Activated CD8-positive, alpha-beta memory T cell treated with anti-CD3 and anti-CD28 coated beads for 1 hour (primary cell): ENCODE measurements around the gene PTCRA.
A peak's percentile ranks its signal among the peaks of the same experiment; 100 is the strongest.
"Not testable (repeated sequence)": the region's sequence is repeated elsewhere in the genome, so short reads cannot be mapped to it uniquely, and the experiment has no call there.

Experiments
- DNase-seq, 2 donors: peaks; one replicate each; pipeline ENCODE4 v3.0.0-alpha.2; 2020; ENCODE audit warnings: low read depth in 1 of 2; ENCODE audit errors: extremely low read depth in 1 of 2

The PTCRA gene

GRCh38 chr6:42902429-42903263 is 13.2 kb upstream of the PTCRA start:
- not testable (repeated sequence) for DNase-seq

- no peak for DNase-seq
These were observed 11.4 kb upstream of the PTCRA start for GRCh38 chr6:42904467-42904866.

GRCh38 chr6:42907336-42907735 is 8.5 kb upstream of the PTCRA start:
- DNase-seq: no peak

- DNase-seq: no peak
These were observed 6.0 kb upstream of the PTCRA start for GRCh38 chr6:42909835-42910234.

GRCh38 chr6:42911171-42912021 is 4.5 kb upstream of the PTCRA start:
- no peak for DNase-seq

GRCh38 chr6:42914546-42914945 is 1.3 kb upstream of the PTCRA start:
- no peak for DNase-seq

GRCh38 chr6:42916288-42916687 is 435 bp downstream of the PTCRA start:
- no peak for DNase-seq

GRCh38 chr6:42921801-42922200 is 5.9 kb downstream of the PTCRA start:
- DNase-seq: no peak

- no peak for DNase-seq
These were observed 7.8 kb downstream of the PTCRA start for GRCh38 chr6:42923666-42924065.

GRCh38 chr6:42925248-42925857 is 9.5 kb downstream of the PTCRA start:
- no peak for DNase-seq

GRCh38 chr6:42928986-42929820 is 13.3 kb downstream of the PTCRA start, which contains the start of gene CNPY3:
Gene CNPY3, plus strand, starts transcription at chr6:42929480. Its CDS starts 91 bp downstream, at chr6:42929571.
- peak; percentile 87 for DNase-seq

- peak; percentile 7 to 12 for DNase-seq
These were observed 14.0 kb downstream of the PTCRA start for GRCh38 chr6:42929821-42930360.

GRCh38 chr6:42932412-42932811 is 16.6 kb downstream of the PTCRA start:
- DNase-seq: no peak

GRCh38 chr6:42933205-42933604 is 17.4 kb downstream of the PTCRA start:
- DNase-seq: no peak

- no peak for DNase-seq
These were observed 19.5 kb downstream of the PTCRA start for GRCh38 chr6:42935322-42935721.

GRCh38 chr6:42936398-42936797 is 20.5 kb downstream of the PTCRA start:
- no peak for DNase-seq

- no peak for DNase-seq
These were observed 21.9 kb downstream of the PTCRA start for GRCh38 chr6:42937548-42938427.

- no peak for DNase-seq
These were observed 22.6 kb downstream of the PTCRA start for GRCh38 chr6:42938428-42938796.
